PC-9 (cell line): ENCODE results near the gene SLC25A20.
"Not testable (repeated sequence)": the region's sequence is repeated elsewhere in the genome, so short reads cannot be mapped to it uniquely, and the experiment has no call there.

Experiments used
- EZH2 ChIP-seq: fragments of 200-600 bp; sonication (generic); IDR thresholded peaks from 2 replicates; pipeline ENCODE4 v1.8.0; 2017; ENCODE audit warnings: antibody characterized with exemption, low read depth
- TF ChIP-seq, protein P1 (sequence below): fragments of 200-600 bp; sonication (generic); conservative IDR thresholded peaks from 2 replicates; pipeline ENCODE4 v1.6.1; 2017; ENCODE audit warnings: mixed run types, antibody characterized with exemption, mild to moderate bottlenecking, moderate library complexity

DNA sequence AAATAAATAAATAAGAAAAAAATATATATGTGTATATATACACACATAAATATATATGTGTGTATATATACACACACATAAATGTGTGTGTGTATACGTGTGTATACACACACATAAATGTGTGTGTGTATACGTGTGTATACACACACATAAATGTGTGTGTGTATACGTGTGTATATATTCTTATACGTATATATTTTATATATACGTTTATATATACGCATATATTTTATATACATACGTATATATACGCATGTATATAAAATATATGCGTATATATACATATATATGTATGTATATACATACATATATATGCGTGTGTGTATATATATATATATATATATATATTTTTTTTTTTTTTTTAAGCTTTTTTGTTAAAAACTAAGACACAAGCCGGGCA, 69.2 kb downstream of the SLC25A20 start:
- TF ChIP-seq, protein P1, sequence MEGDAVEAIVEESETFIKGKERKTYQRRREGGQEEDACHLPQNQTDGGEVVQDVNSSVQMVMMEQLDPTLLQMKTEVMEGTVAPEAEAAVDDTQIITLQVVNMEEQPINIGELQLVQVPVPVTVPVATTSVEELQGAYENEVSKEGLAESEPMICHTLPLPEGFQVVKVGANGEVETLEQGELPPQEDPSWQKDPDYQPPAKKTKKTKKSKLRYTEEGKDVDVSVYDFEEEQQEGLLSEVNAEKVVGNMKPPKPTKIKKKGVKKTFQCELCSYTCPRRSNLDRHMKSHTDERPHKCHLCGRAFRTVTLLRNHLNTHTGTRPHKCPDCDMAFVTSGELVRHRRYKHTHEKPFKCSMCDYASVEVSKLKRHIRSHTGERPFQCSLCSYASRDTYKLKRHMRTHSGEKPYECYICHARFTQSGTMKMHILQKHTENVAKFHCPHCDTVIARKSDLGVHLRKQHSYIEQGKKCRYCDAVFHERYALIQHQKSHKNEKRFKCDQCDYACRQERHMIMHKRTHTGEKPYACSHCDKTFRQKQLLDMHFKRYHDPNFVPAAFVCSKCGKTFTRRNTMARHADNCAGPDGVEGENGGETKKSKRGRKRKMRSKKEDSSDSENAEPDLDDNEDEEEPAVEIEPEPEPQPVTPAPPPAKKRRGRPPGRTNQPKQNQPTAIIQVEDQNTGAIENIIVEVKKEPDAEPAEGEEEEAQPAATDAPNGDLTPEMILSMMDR = not testable (repeated sequence)
- TF ChIP-seq EZH2 = not testable (repeated sequence)
